H9 (cell line): ENCODE data around the gene SCNN1B. TPM values are rescaled to one million over a fixed set of nuclear protein-coding genes. Genes with fewer than 3 reads are reported as not detected.
A peak's percentile ranks its signal among the peaks of the same experiment; 100 is the strongest.
"Not testable (repeated sequence)": the region's sequence is repeated elsewhere in the genome, so short reads cannot be mapped to it uniquely, and the experiment has no call there.

ENCODE experiments used
- DNase-seq: peaks from one replicate; pipeline ENCODE4 v3.0.0-alpha.2; 2017
- H2AFZ ChIP-seq: one replicate; pipeline ENCODE4 v1.6.1; 2013; ENCODE audit warnings: mild to moderate bottlenecking, low read length, control low read depth, moderate library complexity
- H2AK5ac ChIP-seq: 2 replicates; pipeline ENCODE4 v1.6.1; 2013; ENCODE audit warnings: low read length, control low read depth, mixed read lengths; ENCODE audit not compliant: insufficient read length
- H2BK120ac ChIP-seq: one replicate; pipeline ENCODE4 v1.6.1; 2013; ENCODE audit warnings: low read depth, mild to moderate bottlenecking, low read length, control low read depth, inconsistent platforms; ENCODE audit not compliant: poor library complexity, severe bottlenecking
- H2BK12ac ChIP-seq: 2 replicates; pipeline ENCODE4 v1.6.1; 2013; ENCODE audit warnings: low read length, control low read depth, mixed read lengths, low read depth; ENCODE audit not compliant: insufficient read length
- H2BK15ac ChIP-seq: 2 replicates; pipeline ENCODE4 v1.6.1; 2013; ENCODE audit warnings: low read depth, low read length, control low read depth
- H2BK20ac ChIP-seq: one replicate; pipeline ENCODE4 v1.6.1; 2013; ENCODE audit warnings: low read depth, mild to moderate bottlenecking, low read length, control low read depth, inconsistent platforms; ENCODE audit not compliant: poor library complexity, severe bottlenecking
- H2BK5ac ChIP-seq: 2 replicates; pipeline ENCODE4 v1.6.1; 2013; ENCODE audit warnings: low read length, control low read depth, mixed read lengths; ENCODE audit not compliant: insufficient read length
- H3K14ac ChIP-seq: 2 replicates; pipeline ENCODE4 v1.6.1; 2013; ENCODE audit warnings: low read length, control low read depth; ENCODE audit not compliant: insufficient read depth
- H3K18ac ChIP-seq: 2 replicates; pipeline ENCODE4 v1.6.1; 2013; ENCODE audit warnings: low read depth, mild to moderate bottlenecking, mixed read lengths, low read length, control low read depth; ENCODE audit not compliant: insufficient read length
- H3K23ac ChIP-seq: 2 replicates; pipeline ENCODE4 v1.6.1; 2013; ENCODE audit warnings: low read length, control low read depth, mixed read lengths, low read depth; ENCODE audit not compliant: insufficient read length
- H3K23me2 ChIP-seq: 2 replicates; pipeline ENCODE4 v1.6.1; 2013; ENCODE audit warnings: low read depth, mild to moderate bottlenecking, mixed read lengths, low read length, control low read depth; ENCODE audit not compliant: insufficient read length, poor library complexity, severe bottlenecking
- H3K27ac ChIP-seq: 2 replicates; pipeline ENCODE4 v1.5.1; 2013; ENCODE audit warnings: low read length, control low read depth, mixed read lengths, low read depth; ENCODE audit not compliant: insufficient read length
- H3K27me3 ChIP-seq: 2 replicates; pipeline ENCODE4 v1.6.1; 2013; ENCODE audit warnings: low read length, control low read depth, inconsistent platforms; ENCODE audit not compliant: insufficient read depth
- H3K4ac ChIP-seq: 2 replicates; pipeline ENCODE4 v1.6.1; 2013; ENCODE audit warnings: low read depth, mild to moderate bottlenecking, control low read depth, inconsistent platforms, low read length, moderate library complexity
- H3K4me1 ChIP-seq: 2 replicates; pipeline ENCODE4 v1.6.1; 2013; ENCODE audit warnings: low read length, control low read depth, inconsistent platforms; ENCODE audit not compliant: insufficient read depth
- H3K4me2 ChIP-seq: 2 replicates; pipeline ENCODE4 v1.6.1; 2013; ENCODE audit warnings: low read length, control low read depth, mixed read lengths; ENCODE audit not compliant: insufficient read length, insufficient read depth
- H3K56ac ChIP-seq: 2 replicates; pipeline ENCODE4 v1.6.1; 2013; ENCODE audit warnings: low read depth, mild to moderate bottlenecking, mixed read lengths, low read length, control low read depth; ENCODE audit not compliant: insufficient read length
- H3K79me1 ChIP-seq: 2 replicates; pipeline ENCODE4 v1.6.1; 2013; ENCODE audit warnings: low read depth, mild to moderate bottlenecking, moderate library complexity, low read length, control low read depth, inconsistent platforms; ENCODE audit not compliant: insufficient read depth, poor library complexity, severe bottlenecking
- H3K79me2 ChIP-seq: 2 replicates; pipeline ENCODE4 v1.6.1; 2013; ENCODE audit warnings: low read length, control low read depth, inconsistent platforms; ENCODE audit not compliant: insufficient read depth
- H3K9ac ChIP-seq: 2 replicates; pipeline ENCODE4 v1.6.1; 2013; ENCODE audit warnings: low read length, control low read depth, mixed read lengths; ENCODE audit not compliant: insufficient read length; ENCODE audit errors: extremely low read depth
- H3K9me3 ChIP-seq: one replicate; pipeline ENCODE4 v1.6.1; 2013; ENCODE audit warnings: low read depth, low read length, inconsistent platforms; ENCODE audit not compliant: control insufficient read depth
- H3T11ph ChIP-seq: one replicate; pipeline ENCODE4 v1.6.1; 2013; ENCODE audit warnings: mild to moderate bottlenecking, low read length, control low read depth, inconsistent platforms
- H4K20me1 ChIP-seq: one replicate; pipeline ENCODE4 v1.6.1; 2013; ENCODE audit not compliant: control insufficient read depth, insufficient read length, insufficient read depth
- H4K5ac ChIP-seq: 2 replicates; pipeline ENCODE4 v1.6.1; 2013; ENCODE audit warnings: low read depth, mild to moderate bottlenecking, mixed read lengths, low read length, control low read depth; ENCODE audit not compliant: insufficient read length
- H4K8ac ChIP-seq: replicated peaks from 2 replicates; pipeline ENCODE4 v1.6.1; 2013; ENCODE audit warnings: low read length, control low read depth, mixed read lengths, low read depth; ENCODE audit not compliant: insufficient read length
- H4K91ac ChIP-seq: 2 replicates; pipeline ENCODE4 v1.6.1; 2013; ENCODE audit warnings: low read depth, mild to moderate bottlenecking, moderate library complexity, mixed read lengths, low read length, control low read depth; ENCODE audit not compliant: insufficient read length
- H3K27ac Mint-ChIP-seq, 3 experiments: 2 replicates in 2 of 3; 3 replicates in 1 of 3; pipeline ENCODE4 v1.8.0; 2020 to 2021; ENCODE audit warnings: mixed read lengths in 3 of 3, mild to moderate bottlenecking in 1 of 3, moderate library complexity in 1 of 3
- H3K27me3 Mint-ChIP-seq: 2 replicates; pipeline ENCODE4 v1.8.0; 2021; ENCODE audit warnings: low read depth, mild to moderate bottlenecking, moderate library complexity, mixed read lengths
- H3K36me3 Mint-ChIP-seq, 3 experiments: 2 replicates in 2 of 3; 3 replicates in 1 of 3; pipeline ENCODE4 v1.8.0; 2020 to 2021; ENCODE audit warnings: low read depth in 3 of 3, mixed read lengths in 3 of 3; ENCODE audit not compliant: insufficient read depth in 1 of 3
- H3K4me1 Mint-ChIP-seq, 2 experiments: 2 replicates each; pipeline ENCODE4 v1.8.0; 2020; ENCODE audit warnings: mixed read lengths in 2 of 2
- H3K4me3 Mint-ChIP-seq, 2 experiments: 2 replicates in 1 of 2; 3 replicates in 1 of 2; pipeline ENCODE4 v1.8.0; 2020 to 2021; ENCODE audit warnings: mild to moderate bottlenecking in 2 of 2, mixed read lengths in 2 of 2, moderate library complexity in 1 of 2
- H3K9me3 Mint-ChIP-seq, 2 experiments: 2 replicates in 1 of 2; 3 replicates in 1 of 2; pipeline ENCODE4 v1.8.0; 2020; ENCODE audit warnings: mild to moderate bottlenecking in 2 of 2, mixed read lengths in 2 of 2, moderate library complexity in 1 of 2
- CTCF ChIP-seq: fragments of 200-600 bp; sonication (generic); conservative IDR thresholded peaks from 3 replicates; pipeline ENCODE4 v1.8.0; 2021; ENCODE audit warnings: antibody characterized with exemption, mild to moderate bottlenecking
- WGBS: extraction: QIAGEN DNeasy Blood & Tissue Kit; methylation state at CpG from one replicate; pipeline ENCODE4 v1.1.7; 2013; ENCODE audit warnings: missing lambda C conversion rate, low lambda C conversion rate, mixed read lengths; ENCODE audit not compliant: insufficient read length; ENCODE audit errors: extremely low coverage; 5-methylcytosine and 5-hydroxymethylcytosine counted together
- total RNA-seq: library from RNA; stranded (reverse); gene quantifications from 2 replicates; pipeline ENCODE4 v1.2.1, GENCODE V29; 2021

The SCNN1B gene
- total RNA-seq, 1 experiment from 2014 or later, result 0.11 TPM

GRCh38 chr16:23380501-23380951 lies 78.4 kb downstream of the SCNN1B start:
- Histone ChIP-seq H2BK15ac (no peak overlapping the region), H3K4me2 (no peak overlapping the region), H3K27me3 (no peaks in the 10 kb centered on the region), H3K14ac (no peak overlapping the region; the same call in 1 of the 2 replicates), H3K23me2 (no peaks in the 10 kb centered on the region), H4K20me1 (no peaks in the 10 kb centered on the region), H3T11ph (no peak overlapping the region), H4K91ac (no peak overlapping the region), H4K5ac (no peak overlapping the region), H2AK5ac (no peak overlapping the region), H3K79me1 (no peaks in the 10 kb centered on the region), H2BK12ac (no peak overlapping the region), H2BK5ac (no peak overlapping the region), H2AFZ (no peak overlapping the region), H3K79me2 (no peaks in the 10 kb centered on the region), H3K23ac (no peak overlapping the region), H3K4me1 (no peaks in the 10 kb centered on the region; the same call in 1 of the 2 replicates), H3K4ac (no peak overlapping the region), H2BK120ac (no peak overlapping the region), H3K18ac (no peak overlapping the region), H4K8ac (no peak overlapping the region), H3K56ac (no peak overlapping the region), H3K27ac (no peak overlapping the region), H2BK20ac (no peak overlapping the region), H3K9me3 (no peaks in the 10 kb centered on the region), H3K9ac (no peak overlapping the region)
- Mint-ChIP-seq H3K4me1 (peaks cover 18 to 23% of the 10 kb centered on the region in 2 experiments), H3K9me3 (no peaks in the 10 kb centered on the region), H3K4me3 (no peak overlapping the region), H3K27ac (peak overlapping the region in 1 of 3 experiments; percentile 52; a peak in 2 of 7 replicates), H3K36me3 (no peaks in the 10 kb centered on the region; a peak in 1 of 7 replicates), H3K27me3 (no peaks in the 10 kb centered on the region; the same call in 1 of the 2 replicates)
- no peak for TF ChIP-seq CTCF
- no peak for DNase-seq
- no CpG with 5 or more reads among the region's 20 CpGs for WGBS

- not testable (repeated sequence) for H3K27me3 ChIP-seq, H3T11ph ChIP-seq, H3K36me3 Mint-ChIP-seq, H3K27ac ChIP-seq, H3K18ac ChIP-seq, H2BK5ac ChIP-seq, H3K9me3 Mint-ChIP-seq, DNase-seq, H2AFZ ChIP-seq, H3K23ac ChIP-seq, H2BK20ac ChIP-seq, H3K9me3 ChIP-seq, H3K79me2 ChIP-seq, H4K91ac ChIP-seq, H3K9ac ChIP-seq, H4K5ac ChIP-seq, H2BK12ac ChIP-seq, H2AK5ac ChIP-seq, H4K20me1 ChIP-seq, H3K56ac ChIP-seq, H3K27me3 Mint-ChIP-seq, H3K79me1 ChIP-seq, H2BK15ac ChIP-seq, H3K4me1 ChIP-seq, H3K4me3 Mint-ChIP-seq, H3K4me2 ChIP-seq, H3K14ac ChIP-seq, H2BK120ac ChIP-seq, H4K8ac ChIP-seq, H3K23me2 ChIP-seq, H3K4ac ChIP-seq, H3K27ac Mint-ChIP-seq
- peaks cover 19 to 20% of the 10 kb centered on the region in 2 experiments for H3K4me1 Mint-ChIP-seq
- WGBS, result no CpG with 5 or more reads among the region's 9 CpGs
Observed at GRCh38 chr16:23381702-23382101, 79.6 kb downstream of the SCNN1B start.
